OCI-LY1 (cell line): ENCODE data around the gene SLC26A11.

Experiments used
- H2AFZ ChIP-seq: fragments of 200-600 bp; sonication (generic), shearing (Covaris generic); 2 replicates; pipeline ENCODE4 v1.6.0; 2014; ENCODE audit warnings: antibody characterized with exemption, mild to moderate bottlenecking, low read length
- H3F3A ChIP-seq: fragments of 200-600 bp; sonication (generic), shearing (Covaris generic); 2 replicates; pipeline ENCODE4 v1.6.0; 2014; ENCODE audit warnings: mild to moderate bottlenecking, antibody characterized with exemption, low read length, moderate library complexity; ENCODE audit not compliant: insufficient read depth
- H3K27ac ChIP-seq: fragments of 200-600 bp; sonication (generic); 2 replicates; pipeline ENCODE4 v1.5.1; 2014; ENCODE audit warnings: low read length, mixed run types, mild to moderate bottlenecking, low read depth; ENCODE audit not compliant: poor library complexity, severe bottlenecking
- H3K27me3 ChIP-seq: fragments of 200-600 bp; sonication (generic); 2 replicates; pipeline ENCODE4 v1.6.0; 2014; ENCODE audit warnings: antibody characterized with exemption, mild to moderate bottlenecking, low read length, moderate library complexity; ENCODE audit not compliant: insufficient read depth
- H3K36me3 ChIP-seq: fragments of 200-600 bp; sonication (generic); 2 replicates; pipeline ENCODE4 v1.6.1; 2014; ENCODE audit warnings: mild to moderate bottlenecking, antibody characterized with exemption, low read length, moderate library complexity, mixed read lengths; ENCODE audit not compliant: insufficient read depth
- H3K4me1 ChIP-seq: fragments of 200-600 bp; sonication (generic); 2 replicates; pipeline ENCODE4 v1.5.1; 2014; ENCODE audit warnings: mild to moderate bottlenecking, low read length, moderate library complexity; ENCODE audit not compliant: insufficient read depth, severe bottlenecking
- H3K4me2 ChIP-seq: fragments of 200-600 bp; sonication (generic), shearing (Covaris generic); 2 replicates; pipeline ENCODE4 v1.6.1; 2014; ENCODE audit warnings: low read length
- H3K4me3 ChIP-seq: fragments of 200-600 bp; sonication (generic); 2 replicates; pipeline ENCODE4 v1.5.1; 2014; ENCODE audit warnings: low read length, low read depth, mild to moderate bottlenecking, mixed read lengths; ENCODE audit not compliant: poor library complexity, severe bottlenecking
- H3K79me2 ChIP-seq: fragments of 200-600 bp; shearing (Covaris generic); 2 replicates; pipeline ENCODE4 v1.6.1; 2016; ENCODE audit warnings: mixed run types, low read length, mixed read lengths; ENCODE audit not compliant: insufficient read depth
- H3K9ac ChIP-seq: fragments of 200-600 bp; sonication (generic), shearing (Covaris generic); 2 replicates; pipeline ENCODE4 v1.6.1; 2014; ENCODE audit warnings: mild to moderate bottlenecking, low read length, mixed read lengths
- H3K9me2 ChIP-seq: fragments of 200-600 bp; sonication (generic), shearing (Covaris generic); 2 replicates; pipeline ENCODE4 v1.6.1; 2014; ENCODE audit warnings: low read depth, mild to moderate bottlenecking, low read length, mixed read lengths
- H3K9me3 ChIP-seq: fragments of 200-600 bp; shearing (Covaris generic); 2 replicates; pipeline ENCODE4 v1.6.1; 2014; ENCODE audit warnings: low read length, mixed read lengths
- H4K20me1 ChIP-seq: fragments of 200-600 bp; sonication (generic), shearing (Covaris generic); 2 replicates; pipeline ENCODE4 v1.6.0; 2016; ENCODE audit warnings: mild to moderate bottlenecking, low read length; ENCODE audit not compliant: insufficient read depth
- EZH2 ChIP-seq: fragments of 200-600 bp; sonication (generic), shearing (Covaris generic); IDR thresholded peaks from 2 replicates; pipeline ENCODE4 v1.8.0; 2017; ENCODE audit warnings: borderline replicate concordance, mixed run types, mild to moderate bottlenecking, antibody characterized with exemption, low read length, moderate library complexity, mixed read lengths
- TF ChIP-seq, protein P1 (sequence below): fragments of 200-600 bp; sonication (generic), shearing (Covaris generic); IDR thresholded peaks from 2 replicates; pipeline ENCODE4 v1.5.1; 2017; ENCODE audit warnings: mild to moderate bottlenecking, antibody characterized with exemption, low read length, moderate library complexity, mixed read lengths

The SLC26A11 gene

DNA sequence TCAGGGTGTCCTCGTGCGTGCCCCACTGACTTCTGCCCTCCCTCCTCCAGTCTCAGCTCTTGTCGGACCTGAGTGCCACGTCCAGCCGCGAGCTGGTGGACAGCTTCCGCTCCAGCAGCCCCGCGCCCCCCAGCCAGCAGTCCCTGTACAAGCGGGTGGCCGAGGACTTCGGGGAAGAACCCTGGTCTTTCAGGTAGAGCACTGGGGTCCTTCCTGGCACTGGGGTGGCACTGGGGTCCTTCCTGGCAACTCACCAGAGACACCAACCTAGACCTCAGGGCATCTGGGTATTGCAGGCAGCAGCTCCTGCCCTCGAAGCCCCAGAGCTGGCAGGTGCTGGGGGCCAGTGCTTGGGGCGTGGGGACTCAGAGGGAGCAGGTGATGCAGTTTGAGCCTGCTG is 25.1 kb upstream of the SLC26A11 start:
- Histone ChIP-seq H3K4me2 (no peak overlapping the region), H3K9me2 (no peaks in the 10 kb centered on the region), H3F3A (no peaks in the 10 kb centered on the region), H3K9me3 (no peaks in the 10 kb centered on the region), H3K36me3 (no peaks in the 10 kb centered on the region), H4K20me1 (no peaks in the 10 kb centered on the region), H3K27ac (no peak overlapping the region), H3K4me3 (no peak overlapping the region), H3K27me3 (peaks cover 19% of the 10 kb centered on the region; the same call in 1 of the 2 replicates), H3K79me2 (no peaks in the 10 kb centered on the region), H2AFZ (no peak overlapping the region), H3K4me1 (no peaks in the 10 kb centered on the region), H3K9ac (no peak overlapping the region)
- TF ChIP-seq, protein P1, sequence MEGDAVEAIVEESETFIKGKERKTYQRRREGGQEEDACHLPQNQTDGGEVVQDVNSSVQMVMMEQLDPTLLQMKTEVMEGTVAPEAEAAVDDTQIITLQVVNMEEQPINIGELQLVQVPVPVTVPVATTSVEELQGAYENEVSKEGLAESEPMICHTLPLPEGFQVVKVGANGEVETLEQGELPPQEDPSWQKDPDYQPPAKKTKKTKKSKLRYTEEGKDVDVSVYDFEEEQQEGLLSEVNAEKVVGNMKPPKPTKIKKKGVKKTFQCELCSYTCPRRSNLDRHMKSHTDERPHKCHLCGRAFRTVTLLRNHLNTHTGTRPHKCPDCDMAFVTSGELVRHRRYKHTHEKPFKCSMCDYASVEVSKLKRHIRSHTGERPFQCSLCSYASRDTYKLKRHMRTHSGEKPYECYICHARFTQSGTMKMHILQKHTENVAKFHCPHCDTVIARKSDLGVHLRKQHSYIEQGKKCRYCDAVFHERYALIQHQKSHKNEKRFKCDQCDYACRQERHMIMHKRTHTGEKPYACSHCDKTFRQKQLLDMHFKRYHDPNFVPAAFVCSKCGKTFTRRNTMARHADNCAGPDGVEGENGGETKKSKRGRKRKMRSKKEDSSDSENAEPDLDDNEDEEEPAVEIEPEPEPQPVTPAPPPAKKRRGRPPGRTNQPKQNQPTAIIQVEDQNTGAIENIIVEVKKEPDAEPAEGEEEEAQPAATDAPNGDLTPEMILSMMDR = no peak

DNA sequence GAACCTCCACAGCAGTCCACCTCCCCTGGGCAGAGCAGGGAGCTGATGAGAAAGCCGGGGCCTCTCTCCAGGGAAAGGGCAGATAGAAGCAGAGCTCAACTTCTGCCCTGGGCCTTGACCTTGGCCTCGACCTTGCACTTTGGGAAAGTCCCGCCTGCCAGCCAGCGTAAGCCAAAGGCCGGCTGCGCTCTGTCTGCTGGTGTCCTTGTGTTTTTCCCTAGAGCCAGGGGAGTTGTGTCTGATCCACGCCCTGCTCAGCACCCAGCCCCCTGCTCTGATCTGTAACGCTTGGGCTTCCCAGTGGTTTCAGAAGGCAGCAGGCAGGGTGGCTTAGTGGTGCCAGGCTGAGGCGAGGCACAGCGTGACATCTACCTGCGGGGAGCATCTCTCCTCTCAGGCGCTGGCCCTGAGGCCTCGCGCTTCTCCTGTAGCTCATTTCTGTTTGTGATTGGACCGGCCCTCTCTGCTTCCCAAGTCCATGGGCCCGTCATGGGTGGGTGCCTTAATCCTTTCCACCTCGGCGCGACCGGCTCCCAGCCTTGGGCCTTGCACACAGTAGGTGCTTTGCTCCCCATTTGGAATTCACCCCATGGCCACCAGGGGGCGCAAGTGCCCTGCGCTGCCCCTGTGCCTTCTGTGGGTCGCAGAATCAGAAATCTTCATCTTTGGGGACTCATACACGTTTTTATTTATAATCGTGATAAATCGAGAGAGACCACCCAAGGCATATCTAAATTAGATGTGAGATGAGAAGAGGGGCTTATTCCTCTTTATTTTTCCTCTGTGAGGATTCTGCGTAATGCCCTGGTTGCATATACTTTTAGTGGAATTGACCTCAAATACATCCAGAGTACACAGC is 24.3 kb upstream of the SLC26A11 start:
- Histone ChIP-seq H4K20me1 (no peaks in the 10 kb centered on the region), H3F3A (no peaks in the 10 kb centered on the region), H3K9me2 (no peaks in the 10 kb centered on the region), H3K9me3 (no peaks in the 10 kb centered on the region), H3K79me2 (no peaks in the 10 kb centered on the region), H3K36me3 (no peaks in the 10 kb centered on the region), H2AFZ (no peak overlapping the region), H3K4me2 (no peak overlapping the region), H3K27me3 (peaks cover 19% of the 10 kb centered on the region; the same call in 1 of the 2 replicates), H3K4me1 (no peaks in the 10 kb centered on the region), H3K9ac (no peak overlapping the region), H3K27ac (no peak overlapping the region), H3K4me3 (no peak overlapping the region)
- TF ChIP-seq EZH2 = no peak
- TF ChIP-seq, protein P1 = peak; percentile 98

DNA sequence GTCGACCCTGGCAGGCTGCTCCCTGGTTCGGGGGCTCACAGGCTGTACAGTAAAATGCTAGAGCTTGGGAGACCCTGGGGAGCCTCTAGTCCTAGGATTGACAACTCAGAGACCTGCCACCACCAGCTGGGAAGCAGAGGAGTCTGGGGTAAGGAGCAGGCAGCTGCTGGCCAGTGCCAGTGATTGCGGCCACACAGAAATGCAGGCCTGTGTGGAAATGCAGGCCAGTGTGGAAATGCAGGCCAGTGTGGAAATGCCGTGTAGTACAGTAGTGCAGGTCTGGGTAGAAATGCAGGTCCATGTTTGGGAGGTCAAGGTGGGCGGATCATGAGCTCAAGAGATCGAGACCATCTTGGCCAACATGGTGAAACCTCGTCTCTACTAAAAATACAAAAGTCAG is 23.6 kb upstream of the SLC26A11 start:
- Histone ChIP-seq H4K20me1 (no peaks in the 10 kb centered on the region), H3K9me3 (no peaks in the 10 kb centered on the region), H3K4me3 (no peak overlapping the region), H3K9me2 (no peaks in the 10 kb centered on the region), H2AFZ (no peak overlapping the region), H3K79me2 (no peaks in the 10 kb centered on the region), H3K27me3 (peaks cover 24% of the 10 kb centered on the region; the same call in 1 of the 2 replicates), H3K36me3 (no peaks in the 10 kb centered on the region), H3K27ac (no peak overlapping the region), H3F3A (no peaks in the 10 kb centered on the region), H3K4me1 (no peaks in the 10 kb centered on the region), H3K9ac (no peak overlapping the region), H3K4me2 (no peak overlapping the region)
- TF ChIP-seq EZH2 = no peak
- TF ChIP-seq, protein P1 = no peak
